Measurements from ENCODE around the gene GP1BB. TPM values are rescaled to one million over a fixed set of nuclear protein-coding genes. Genes with fewer than 3 reads are reported as not detected.

GP1BB gene
- total RNA-seq, 4 donors from 2014 or later = 0.76 to 7.4 (median 6.4) TPM; not detected in 1

- H3K4me3 ChIP-seq = no peak overlapping the region
- TF ChIP-seq POLR2A (IDR thresholded peaks at IDR 0.05) (no peak), CTCF (IDR thresholded peaks at IDR 0.05) (no peak)
- H3K4me1 ChIP-seq = peaks cover 0 to 15% of the 10 kb centered on the region in 2 donors
- H3K9me3 ChIP-seq = no peaks in the 10 kb centered on the region
- DNase-seq = no peak
- intact Hi-C loops (cut with DNase I; ENCODE audit: low total_unique reads) = no loop called here
- no peak overlapping the region for H3K27ac ChIP-seq
- peaks cover 15 to 24% of the 10 kb centered on the region in 2 donors for H3K27me3 ChIP-seq
- H3K36me3 ChIP-seq = no peaks in the 10 kb centered on the region
Observed at GRCh38 chr22:19753996-19754700, 30.8 kb downstream of the GP1BB start.

- H3K4me1 ChIP-seq = peaks cover 0 to 21% of the 10 kb centered on the region in 2 donors
- TF ChIP-seq POLR2A (IDR thresholded peaks at IDR 0.05) (no peak), CTCF (IDR thresholded peaks at IDR 0.05) (no peak)
- no peak for DNase-seq
- H3K9me3 ChIP-seq = no peaks in the 10 kb centered on the region
- intact Hi-C loops (cut with DNase I; ENCODE audit: low total_unique reads) = no loop called here
- H3K27ac ChIP-seq = no peak overlapping the region
- H3K27me3 ChIP-seq = peaks cover 18 to 28% of the 10 kb centered on the region in 2 donors
- H3K36me3 ChIP-seq = no peaks in the 10 kb centered on the region
- H3K4me3 ChIP-seq = no peak overlapping the region
Observed at GRCh38 chr22:19754701-19755144, 31.4 kb downstream of the GP1BB start.

GRCh38 chr22:19755145-19755710 lies 31.9 kb downstream of the GP1BB start:
- Histone ChIP-seq H3K27ac (no peak overlapping the region), H3K9me3 (no peaks in the 10 kb centered on the region), H3K36me3 (no peaks in the 10 kb centered on the region), H3K4me1 (peaks cover 0 to 22% of the 10 kb centered on the region in 2 donors), H3K4me3 (no peak overlapping the region), H3K27me3 (peaks cover 18 to 31% of the 10 kb centered on the region in 2 donors)
- intact Hi-C loops (cut with DNase I; ENCODE audit: low total_unique reads) = no loop called here
- TF ChIP-seq CTCF (IDR thresholded peaks at IDR 0.05) = no peak
- TF ChIP-seq POLR2A (IDR thresholded peaks at IDR 0.05) = no peak
- no peak for DNase-seq

GRCh38 chr22:19755722-19756287 lies 32.5 kb downstream of the GP1BB start:
- no peaks in the 10 kb centered on the region for H3K9me3 ChIP-seq
- no peak overlapping the region for H3K27ac ChIP-seq
- no peaks in the 10 kb centered on the region for H3K36me3 ChIP-seq
- peaks cover 18 to 31% of the 10 kb centered on the region in 2 donors for H3K27me3 ChIP-seq
- no peak for TF ChIP-seq CTCF (IDR thresholded peaks at IDR 0.05)
- TF ChIP-seq POLR2A (IDR thresholded peaks at IDR 0.05) = no peak
- H3K4me3 ChIP-seq = no peak overlapping the region
- peaks cover 0 to 22% of the 10 kb centered on the region in 2 donors for H3K4me1 ChIP-seq
- intact Hi-C loops (cut with DNase I; ENCODE audit: low total_unique reads) = no loop called here
- no peak for DNase-seq
